Gastrocnemius medialis (tissue), 4 donors: ENCODE measurements around the gene VWA3A.

Experiments
- POLR2A ChIP-seq, 2 donors: fragments of 450-650 bp; IDR thresholded peaks; one replicate each; pipeline ENCODE4 v1.6.1; 2017; ENCODE audit warnings: antibody characterized with exemption in 2 of 2, mild to moderate bottlenecking in 2 of 2, moderate library complexity in 2 of 2
- TF ChIP-seq, protein P1 (sequence below), 5 experiments: fragments of 450-650 bp in 3 of 5; fragments of 200-600 bp in 2 of 5; sonication (generic) in 2 of 5; IDR thresholded peaks in 4 of 5; conservative IDR thresholded peaks in 1 of 5; 1 replicate in 4 of 5; 2 replicates in 1 of 5; pipeline ENCODE4 v1.5.1; 2016 to 2019; ENCODE audit warnings: antibody characterized with exemption in 5 of 5, mild to moderate bottlenecking in 3 of 5, moderate library complexity in 3 of 5

DNA sequence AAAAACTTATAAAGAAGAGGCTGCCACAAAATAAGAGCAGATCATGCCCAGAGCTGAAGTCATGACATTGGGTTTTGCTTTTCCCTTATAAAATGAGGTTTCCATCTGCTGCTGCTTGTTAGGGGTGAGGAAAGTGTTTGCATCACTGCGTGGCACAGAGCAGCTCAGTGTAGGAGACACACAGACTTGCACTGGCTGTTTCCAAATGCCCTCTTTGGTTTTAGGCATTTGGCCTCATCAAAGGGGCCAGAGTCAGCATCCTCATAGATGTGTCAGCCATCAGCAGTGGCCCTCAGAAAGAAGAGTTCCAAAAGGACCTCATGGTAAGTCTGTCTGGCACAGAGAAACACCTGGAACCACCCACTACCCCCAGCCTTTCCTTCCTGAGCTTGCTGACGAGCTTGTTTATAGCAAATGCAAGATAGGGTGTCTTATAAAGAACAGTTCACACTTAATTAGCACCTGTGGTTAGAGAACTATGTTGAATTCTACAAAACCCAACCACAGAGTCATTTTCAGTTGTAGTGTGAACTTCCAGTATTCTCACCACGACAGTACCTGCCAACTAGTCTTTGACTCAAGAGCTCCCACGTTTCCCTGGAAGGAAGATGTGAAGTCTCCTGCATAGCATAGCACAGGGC is 17.0 kb downstream of the VWA3A start:
- TF ChIP-seq, protein P1, sequence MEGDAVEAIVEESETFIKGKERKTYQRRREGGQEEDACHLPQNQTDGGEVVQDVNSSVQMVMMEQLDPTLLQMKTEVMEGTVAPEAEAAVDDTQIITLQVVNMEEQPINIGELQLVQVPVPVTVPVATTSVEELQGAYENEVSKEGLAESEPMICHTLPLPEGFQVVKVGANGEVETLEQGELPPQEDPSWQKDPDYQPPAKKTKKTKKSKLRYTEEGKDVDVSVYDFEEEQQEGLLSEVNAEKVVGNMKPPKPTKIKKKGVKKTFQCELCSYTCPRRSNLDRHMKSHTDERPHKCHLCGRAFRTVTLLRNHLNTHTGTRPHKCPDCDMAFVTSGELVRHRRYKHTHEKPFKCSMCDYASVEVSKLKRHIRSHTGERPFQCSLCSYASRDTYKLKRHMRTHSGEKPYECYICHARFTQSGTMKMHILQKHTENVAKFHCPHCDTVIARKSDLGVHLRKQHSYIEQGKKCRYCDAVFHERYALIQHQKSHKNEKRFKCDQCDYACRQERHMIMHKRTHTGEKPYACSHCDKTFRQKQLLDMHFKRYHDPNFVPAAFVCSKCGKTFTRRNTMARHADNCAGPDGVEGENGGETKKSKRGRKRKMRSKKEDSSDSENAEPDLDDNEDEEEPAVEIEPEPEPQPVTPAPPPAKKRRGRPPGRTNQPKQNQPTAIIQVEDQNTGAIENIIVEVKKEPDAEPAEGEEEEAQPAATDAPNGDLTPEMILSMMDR (IDR thresholded peaks at IDR 0.05 in 4 of 5, conservative IDR thresholded peaks at IDR 0.05 in 1 of 5), result no peak
- TF ChIP-seq POLR2A (IDR thresholded peaks at IDR 0.05), result no peak
